ENCODE results near the gene RCAN3. TPM values are rescaled to one million over a fixed set of nuclear protein-coding genes. Genes with fewer than 3 reads are reported as not detected.
"Not testable (repeated sequence)": the region's sequence is repeated elsewhere in the genome, so short reads cannot be mapped to it uniquely, and the experiment has no call there.

Gene RCAN3
- total RNA-seq, 1 experiment from 2014 or later, result 36.7 TPM

- no peak for DNase-seq (ENCODE audit: extremely low read depth, low read depth)
Observed at GRCh38 chr1:24545662-24546061, 43.0 kb downstream of the RCAN3 start.

DNA sequence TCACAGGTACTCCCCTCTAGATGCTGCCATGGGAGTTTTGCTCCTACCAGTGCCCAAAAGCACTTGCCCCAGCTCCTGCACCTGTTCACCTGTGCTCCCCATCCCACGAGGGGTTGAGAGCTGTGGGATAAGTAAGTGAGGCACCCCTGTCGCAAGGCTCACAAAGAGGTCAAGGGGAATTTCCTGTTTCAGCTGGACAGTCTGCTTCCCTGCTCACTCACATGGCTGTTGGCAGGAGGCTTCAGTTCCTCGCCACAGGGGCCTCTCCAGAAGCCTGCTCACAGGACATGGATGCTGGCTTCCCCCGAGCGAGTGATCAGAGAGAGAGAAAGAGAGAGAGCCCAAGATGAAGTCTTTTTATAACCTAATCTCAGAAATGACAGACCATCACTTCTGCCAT lies 44.6 kb downstream of the RCAN3 start:
- no peak for DNase-seq (ENCODE audit: extremely low read depth, low read depth)

DNA sequence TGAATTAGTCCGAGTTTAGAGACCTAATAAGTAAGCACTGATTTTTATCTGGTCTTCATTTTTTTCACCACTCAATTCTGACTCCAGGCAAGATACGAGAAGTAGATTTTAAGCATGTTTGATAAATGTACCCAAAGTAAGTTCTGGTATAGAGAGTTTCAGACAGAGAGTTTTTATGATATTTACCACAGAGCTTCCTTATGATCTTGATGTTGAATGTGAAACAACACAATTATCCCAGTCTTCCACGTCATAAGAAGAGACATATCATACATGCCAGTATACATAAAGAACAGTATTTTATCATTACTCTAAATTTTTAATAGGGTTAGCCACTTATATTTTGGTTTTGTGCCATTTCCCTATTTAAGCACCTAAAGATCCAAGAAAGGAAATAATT lies 45.4 kb downstream of the RCAN3 start:
- no peak for DNase-seq (ENCODE audit: extremely low read depth, low read depth)

- not testable (repeated sequence) for DNase-seq (ENCODE audit: extremely low read depth, low read depth)
Observed at GRCh38 chr1:24549210-24549609, 46.6 kb downstream of the RCAN3 start.

DNA sequence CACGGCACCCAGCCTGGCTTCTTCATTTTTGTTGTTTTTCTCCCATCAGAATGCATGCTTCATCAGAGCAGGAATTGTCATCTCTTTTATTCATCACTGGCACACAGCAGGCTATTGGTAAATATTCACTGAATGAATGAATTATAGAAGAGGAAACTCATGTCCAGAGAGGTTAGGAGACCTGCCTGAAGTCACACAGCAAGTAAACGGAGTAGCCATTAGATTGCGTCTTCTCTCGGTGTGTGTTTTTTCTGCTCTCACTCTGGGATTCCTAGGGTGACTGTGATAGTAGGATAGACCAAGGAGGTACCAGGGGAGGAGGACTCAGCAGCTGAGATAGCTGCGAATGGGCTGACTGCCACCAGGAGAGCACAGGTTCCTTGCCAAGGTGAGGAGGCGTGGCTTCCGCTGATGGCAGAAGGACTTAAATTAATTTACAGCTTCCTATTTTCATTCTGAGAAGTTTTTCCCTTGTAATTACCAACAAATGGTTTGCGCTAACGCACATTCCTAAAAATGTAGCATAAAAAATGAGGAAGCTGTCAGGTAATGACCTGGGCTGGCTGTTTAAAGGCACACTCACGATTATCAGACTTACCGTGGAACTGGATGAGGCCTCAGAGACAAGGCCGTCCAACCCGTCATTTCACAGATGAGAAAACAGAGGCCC lies 48.8 kb downstream of the RCAN3 start:
- DNase-seq (ENCODE audit: extremely low read depth, low read depth), result no peak

DNA sequence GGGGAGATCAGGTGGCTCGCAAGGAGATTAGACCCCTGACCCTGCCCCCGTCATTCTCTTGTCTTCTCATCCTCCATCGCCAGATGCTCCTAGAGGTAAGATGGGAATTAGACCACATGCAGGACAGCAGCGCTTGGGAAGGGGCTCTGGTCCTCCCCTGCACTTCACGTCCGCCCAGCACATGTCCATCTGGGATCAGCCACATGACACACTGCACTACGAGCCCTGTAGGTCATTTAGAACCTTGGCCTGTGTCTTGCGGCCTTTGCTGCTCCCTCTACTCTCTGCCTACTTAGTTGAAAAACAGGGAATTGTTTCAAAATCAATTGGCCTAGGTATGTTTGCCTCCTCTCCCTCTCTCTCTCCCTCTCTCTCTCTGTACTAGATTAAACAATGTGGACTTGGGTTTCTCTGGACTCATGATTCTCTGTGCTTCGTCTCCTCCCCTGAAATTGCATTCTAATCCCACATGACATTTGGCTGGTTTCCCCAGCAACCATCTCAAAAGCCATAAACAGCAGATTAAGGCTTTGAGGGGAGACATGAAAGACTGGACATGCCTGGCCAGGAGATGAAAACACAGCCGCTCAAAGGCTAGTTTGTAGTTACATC lies 49.4 kb downstream of the RCAN3 start:
- no peak for DNase-seq (ENCODE audit: extremely low read depth, low read depth)

DNA sequence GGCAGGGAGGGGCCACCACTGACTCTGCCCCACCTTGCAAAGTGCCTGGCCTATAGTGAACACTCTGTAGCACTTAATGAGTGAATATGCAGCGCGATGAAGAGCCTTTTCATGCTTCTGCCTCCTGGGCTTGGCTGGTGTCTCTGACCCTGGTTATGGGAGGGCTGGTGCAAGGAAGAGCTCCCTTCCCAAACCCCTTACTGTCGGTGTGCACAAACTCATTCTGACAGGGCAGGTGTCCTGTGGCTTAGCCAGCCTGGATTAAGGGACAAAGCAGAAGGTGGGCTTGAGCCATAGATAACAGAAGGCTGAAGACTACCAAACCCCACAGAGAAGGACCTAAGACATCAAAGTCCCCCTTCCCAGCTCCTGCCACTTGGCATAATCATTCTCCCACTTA lies 51.3 kb downstream of the RCAN3 start:
- no peak for DNase-seq (ENCODE audit: extremely low read depth, low read depth)

- DNase-seq (ENCODE audit: extremely low read depth, low read depth), result no peak
Observed at GRCh38 chr1:24554714-24555113, 52.1 kb downstream of the RCAN3 start.

DNA sequence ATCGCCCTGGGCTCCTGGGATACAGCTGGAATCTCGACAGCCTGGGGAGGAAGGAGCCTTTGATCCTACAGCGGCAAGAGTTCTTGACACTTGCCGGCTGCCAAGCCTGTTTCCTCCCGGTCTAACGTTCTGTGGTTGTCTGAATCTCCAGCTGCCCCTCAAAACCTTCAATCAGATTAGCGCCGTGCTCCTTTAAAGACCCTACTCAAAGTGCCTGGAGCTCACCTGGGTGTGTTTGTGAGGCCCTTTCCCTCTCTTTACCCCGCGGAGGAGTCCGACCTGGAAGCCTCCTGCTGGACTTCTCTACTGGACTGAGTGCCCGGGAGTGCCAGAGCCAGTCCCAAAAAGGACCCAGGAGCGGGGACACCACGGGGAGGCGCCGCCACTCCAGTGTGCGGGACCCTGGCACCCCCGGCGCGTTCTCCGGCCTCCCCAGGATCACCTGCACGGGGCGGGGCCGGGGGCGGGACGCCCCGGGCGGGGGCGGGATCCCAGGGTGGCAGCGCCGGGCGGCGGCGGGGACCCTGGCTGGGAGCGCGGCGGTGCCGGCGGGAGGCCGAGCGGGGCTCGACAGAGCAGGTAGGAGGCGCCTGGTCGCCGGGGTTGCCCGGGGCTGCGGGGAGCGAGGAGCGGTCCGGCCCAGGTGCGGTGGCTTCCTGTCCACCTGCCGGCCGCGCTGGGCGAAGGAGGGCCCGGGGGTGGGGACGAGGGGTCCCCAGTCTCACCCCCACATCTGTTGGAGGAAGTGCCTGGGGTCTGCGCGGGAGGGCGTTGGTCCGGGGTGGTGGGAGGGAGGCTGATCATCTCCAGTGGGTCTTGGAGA lies 53.2 kb downstream of the RCAN3 start, which contains the start of gene NCMAP:
Gene NCMAP, plus strand, starts transcription at position 497 of the 823 bp plus-strand sequence. CDS start 39,344 bp downstream, outside the sequence.
- DNase-seq (ENCODE audit: extremely low read depth, low read depth), result no peak

DNA sequence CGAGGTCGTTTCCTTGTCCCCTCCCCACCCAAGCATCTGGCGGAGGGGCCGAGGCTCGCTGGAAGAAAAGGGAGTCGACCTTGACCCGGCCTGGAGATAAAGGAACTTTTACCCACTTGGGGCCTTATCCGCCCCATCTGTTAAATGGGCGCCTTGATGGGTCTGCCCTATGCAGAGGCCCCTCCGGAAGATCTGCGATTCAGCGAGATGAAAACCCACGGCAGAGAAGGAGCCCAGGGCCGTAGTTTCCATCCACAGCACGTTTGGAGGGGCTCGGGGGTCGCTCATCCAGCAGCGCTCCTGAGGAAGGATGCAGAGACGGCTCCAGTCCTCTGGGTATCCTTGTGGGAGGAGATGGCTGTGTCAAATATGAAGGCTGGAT lies 53.8 kb downstream of the RCAN3 start:
- DNase-seq (ENCODE audit: extremely low read depth, low read depth), result no peak

- DNase-seq (ENCODE audit: extremely low read depth, low read depth), result no peak
Observed at GRCh38 chr1:24557220-24557619, 54.6 kb downstream of the RCAN3 start.

- DNase-seq (ENCODE audit: extremely low read depth, low read depth), result no peak
Observed at GRCh38 chr1:24557711-24558131, 55.1 kb downstream of the RCAN3 start.

- no peak for DNase-seq (ENCODE audit: extremely low read depth, low read depth)
Observed at GRCh38 chr1:24558455-24558854, 55.8 kb downstream of the RCAN3 start.

DNA sequence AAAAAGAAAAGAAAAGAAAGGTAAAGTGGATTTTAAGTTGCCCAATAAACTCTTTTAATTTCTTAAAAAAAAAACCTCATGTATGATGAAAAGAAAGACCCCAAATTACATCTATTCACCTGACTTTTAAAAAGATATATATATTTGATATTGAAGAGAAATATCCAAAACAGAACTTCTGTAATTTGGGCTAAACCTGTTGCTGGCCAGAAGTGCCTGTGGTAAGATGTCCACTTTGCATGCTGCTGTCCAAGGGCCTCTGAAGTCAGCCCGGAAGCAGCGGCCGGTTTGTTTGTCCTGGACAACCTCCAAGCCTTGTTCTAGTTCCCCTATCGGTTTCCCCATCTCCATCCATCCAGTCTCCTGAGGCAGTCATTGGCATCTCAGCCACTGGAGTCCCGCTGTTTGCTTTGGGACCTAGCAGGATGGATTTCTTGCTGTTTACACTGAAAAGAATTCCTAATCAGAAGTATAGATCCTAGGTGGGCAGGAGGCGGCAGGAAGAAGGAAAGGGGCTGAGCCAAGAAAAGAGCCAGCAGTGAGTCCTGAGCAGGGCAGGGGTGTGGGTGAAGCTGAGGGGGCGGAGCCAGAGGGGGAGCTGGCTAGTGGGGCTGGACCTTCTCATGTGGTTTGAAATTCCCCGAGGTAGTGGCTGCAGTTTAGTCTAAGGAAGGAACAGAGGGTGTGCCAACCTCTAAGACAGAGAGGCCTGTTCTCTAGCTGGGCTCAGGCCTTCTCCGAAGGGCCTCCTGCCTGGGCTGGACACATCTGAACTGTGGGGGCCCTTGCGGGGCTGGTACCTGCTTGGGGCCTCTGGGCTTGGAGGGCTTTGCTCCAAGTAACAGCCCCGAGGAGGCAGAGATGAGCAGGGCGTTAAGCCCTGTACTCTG lies 56.5 kb downstream of the RCAN3 start:
- peak; percentile 86 for DNase-seq (ENCODE audit: extremely low read depth, low read depth)

DNA sequence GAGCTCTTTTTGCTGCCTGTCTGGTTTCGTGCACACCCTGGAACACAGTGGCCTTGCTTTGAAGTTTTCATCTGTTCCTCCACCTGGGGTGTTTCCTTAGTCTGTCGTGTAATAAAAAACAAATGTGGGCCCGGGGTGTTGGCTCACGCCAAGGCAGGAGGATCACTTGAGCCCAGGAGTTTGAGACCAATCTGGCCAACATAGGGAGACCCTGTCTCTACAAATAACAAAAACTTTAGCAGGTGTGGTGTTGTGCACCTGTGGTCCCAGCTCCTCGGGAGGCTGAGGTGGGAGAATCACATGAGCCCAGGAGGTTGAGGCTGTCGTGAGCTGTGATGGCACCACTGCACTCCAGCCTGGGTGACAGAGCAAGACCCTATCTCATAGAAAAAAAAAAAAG lies 57.7 kb downstream of the RCAN3 start:
- no peak for DNase-seq (ENCODE audit: extremely low read depth, low read depth)

DNA sequence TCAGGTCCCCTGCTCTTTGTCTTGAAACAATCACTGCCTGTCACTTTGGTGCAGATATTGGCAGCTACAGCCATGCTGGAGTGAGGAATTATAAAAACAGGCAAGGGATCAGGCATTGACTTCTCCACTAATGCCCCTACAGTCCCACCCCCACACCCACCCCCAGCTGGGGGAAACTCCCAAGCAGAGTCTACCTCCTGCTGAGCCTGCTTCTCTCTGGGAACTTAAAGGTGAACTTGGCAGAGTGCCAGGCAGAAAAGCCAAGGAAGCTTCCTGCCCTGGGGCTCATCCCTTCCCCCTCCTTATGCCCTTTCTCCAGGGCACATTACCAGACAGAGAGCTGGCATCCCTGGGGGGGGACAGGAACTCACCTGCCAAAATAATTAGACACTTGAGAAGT lies 60.0 kb downstream of the RCAN3 start:
- DNase-seq (ENCODE audit: extremely low read depth, low read depth), result no peak

DNA sequence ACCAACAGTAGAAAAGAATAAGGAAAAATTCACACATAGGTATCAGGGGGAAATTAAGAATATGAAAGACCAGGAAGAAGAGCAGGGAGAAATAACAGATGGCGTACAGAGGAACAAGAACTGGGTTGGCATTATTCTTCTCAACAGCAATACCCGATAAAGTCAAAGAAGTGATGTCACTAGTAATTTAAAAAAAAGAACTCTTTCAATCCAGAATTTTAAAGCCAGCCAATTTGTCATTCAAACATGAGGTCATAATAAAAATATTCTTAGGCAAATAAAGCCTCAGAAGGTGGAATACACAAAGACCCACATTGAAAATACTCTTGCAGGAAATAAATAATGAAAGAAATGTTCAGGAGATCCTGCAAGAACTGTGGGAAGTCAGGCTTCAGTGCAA lies 62.1 kb downstream of the RCAN3 start:
- DNase-seq (ENCODE audit: extremely low read depth, low read depth), result no peak

GRCh38 chr1:24566236-24566867 lies 63.7 kb downstream of the RCAN3 start:
- no peak for DNase-seq (ENCODE audit: extremely low read depth, low read depth)

DNA sequence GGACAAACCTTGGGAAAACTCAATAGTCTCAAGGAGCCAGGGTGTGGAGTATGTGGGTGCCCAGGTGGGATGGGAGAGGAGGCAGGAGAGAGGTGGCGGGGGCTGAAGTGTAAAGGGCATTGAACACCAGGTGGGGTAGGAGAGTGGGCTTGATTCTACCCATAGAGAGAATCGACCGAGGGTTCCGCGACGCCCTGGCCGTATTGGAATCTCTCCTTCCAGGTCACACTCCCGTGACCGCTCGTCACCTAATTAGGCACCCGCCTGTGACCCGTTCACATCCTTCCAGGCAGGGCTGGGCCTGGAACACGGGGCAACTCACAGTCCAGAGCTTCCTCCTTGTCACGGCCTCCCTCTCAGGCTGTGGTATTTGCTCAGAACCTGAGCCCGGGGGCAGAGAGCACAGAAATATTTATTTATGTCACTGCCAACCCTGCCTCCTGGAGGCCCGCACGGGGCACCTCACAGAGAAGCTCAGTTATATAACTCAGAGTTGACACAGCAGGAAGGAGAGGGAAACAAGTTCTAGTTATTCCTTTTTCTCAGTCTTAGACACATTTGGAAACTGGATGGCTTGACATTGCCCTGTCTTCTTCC lies 65.3 kb downstream of the RCAN3 start:
- peak; percentile 35 for DNase-seq (ENCODE audit: extremely low read depth, low read depth)

- no peak for DNase-seq (ENCODE audit: extremely low read depth, low read depth)
Observed at GRCh38 chr1:24568475-24568874, 65.8 kb downstream of the RCAN3 start.

All from NCI-H460 (cell line).